GM23248 (cell line): ENCODE data around the gene SPRR1A.

Experiments used
- EZH2 ChIP-seq: fragments of 200-600 bp; sonication (generic); IDR thresholded peaks from 2 replicates; pipeline ENCODE4 v1.6.1; 2018; ENCODE audit warnings: antibody characterized with exemption, mild to moderate bottlenecking; ENCODE audit not compliant: insufficient read depth, poor library complexity, severe bottlenecking
- EZH2phosphoT487 ChIP-seq: fragments of 200-600 bp; sonication (generic); IDR thresholded peaks from 2 replicates; pipeline ENCODE4 v1.6.1; 2018; ENCODE audit warnings: antibody characterized with exemption, moderate library complexity, mild to moderate bottlenecking, low read depth; ENCODE audit not compliant: insufficient read depth

- TF ChIP-seq EZH2 = no peak
- no peak for TF ChIP-seq EZH2phosphoT487
Observed at GRCh38 chr1:152996633-152997400, 12.9 kb downstream of the SPRR1A start.
